Colonic mucosa (tissue), 4 donors: Measurements from ENCODE around the gene RIPK4. TPM values are rescaled to one million over a fixed set of nuclear protein-coding genes. Genes with fewer than 3 reads are reported as not detected.

Source experiments
- DNase-seq: peaks from one replicate; pipeline ENCODE4 v3.0.0-alpha.2; 2020
- H3K27ac ChIP-seq: fragments of 200-600 bp; one replicate; pipeline ENCODE4 v1.8.0; 2021
- H3K27me3 ChIP-seq: fragments of 200-600 bp; one replicate; pipeline ENCODE4 v1.8.0; 2021
- H3K36me3 ChIP-seq: fragments of 200-600 bp; one replicate; pipeline ENCODE4 v1.8.0; 2021
- H3K4me1 ChIP-seq: fragments of 200-600 bp; one replicate; pipeline ENCODE4 v1.8.0; 2021; ENCODE audit warnings: mild to moderate bottlenecking
- H3K4me3 ChIP-seq: fragments of 200-600 bp; one replicate; pipeline ENCODE4 v1.8.0; 2021
- H3K9ac ChIP-seq, 2 donors: one replicate each; pipeline ENCODE4 v1.7.0; 2013; ENCODE audit warnings: control low read depth in 2 of 2, low read depth in 2 of 2, low read length in 2 of 2
- H3K9me3 ChIP-seq: fragments of 200-600 bp; one replicate; pipeline ENCODE4 v1.8.0; 2021
- CTCF ChIP-seq: fragments of 200-600 bp; IDR thresholded peaks from one replicate; pipeline ENCODE4 v1.8.0; 2022; ENCODE audit warnings: antibody characterized with exemption, mild to moderate bottlenecking
- intact Hi-C: fragments of 100-400 bp; cut with DNase I; formaldehyde crosslinking; loops from one replicate; pipeline ENCODE4 v1.14.1; 2022
- total RNA-seq, 2 donors: library from RNA; stranded (reverse); fragmentation: NEBNext Ultra II Directional in 1 of 2; extraction: Animal tissue kit (Norgen Biotek cat#: 25700) in 1 of 2; gene quantifications; one replicate each; pipeline ENCODE4 v1.2.1, GENCODE V29; 2021
- donor health status: healthy.
- donor health status: DM: no; HTN: no; CAD: no.
- donor health status: DM: no; HTN: no; CAD: no.

RIPK4 gene
- total RNA-seq, 2 donors from 2014 or later: 10.1 to 10.5 TPM

GRCh38 chr21:41809891-41810596 is 43.2 kb upstream of the RIPK4 start:
- H3K27ac ChIP-seq: no peak overlapping the region
- no peak for TF ChIP-seq CTCF
- intact Hi-C loops: no loop called here
- no peaks in the 10 kb centered on the region for H3K4me1 ChIP-seq
- peaks cover 1% of the 10 kb centered on the region for H3K36me3 ChIP-seq
- no peaks in the 10 kb centered on the region for H3K27me3 ChIP-seq
- no peak for DNase-seq
- H3K9ac ChIP-seq: no peak overlapping the region
- H3K4me3 ChIP-seq: no peak overlapping the region
- H3K9me3 ChIP-seq: no peaks in the 10 kb centered on the region

- Histone ChIP-seq H3K9me3 (no peaks in the 10 kb centered on the region), H3K27ac (no peak overlapping the region), H3K4me3 (no peak overlapping the region), H3K27me3 (no peaks in the 10 kb centered on the region), H3K9ac (no peak overlapping the region), H3K4me1 (no peaks in the 10 kb centered on the region), H3K36me3 (no peaks in the 10 kb centered on the region)
- no peak for TF ChIP-seq CTCF
- intact Hi-C loops: no loop called here
- no peak for DNase-seq
These were observed 42.0 kb upstream of the RIPK4 start for GRCh38 chr21:41808846-41809245.

- no peak for DNase-seq
- Histone ChIP-seq H3K4me3 (no peak overlapping the region), H3K9ac (no peak overlapping the region), H3K9me3 (no peaks in the 10 kb centered on the region), H3K4me1 (no peaks in the 10 kb centered on the region), H3K36me3 (no peaks in the 10 kb centered on the region), H3K27ac (no peak overlapping the region), H3K27me3 (no peaks in the 10 kb centered on the region)
- TF ChIP-seq CTCF: no peak
- intact Hi-C loops: no loop called here
These were observed 41.2 kb upstream of the RIPK4 start for GRCh38 chr21:41808094-41808493.

GRCh38 chr21:41806773-41807172 is 39.9 kb upstream of the RIPK4 start:
- no peak for DNase-seq
- H3K27me3 ChIP-seq: no peaks in the 10 kb centered on the region
- intact Hi-C loops: no loop called here
- H3K9ac ChIP-seq: no peak overlapping the region
- no peaks in the 10 kb centered on the region for H3K36me3 ChIP-seq
- TF ChIP-seq CTCF: no peak
- H3K9me3 ChIP-seq: no peaks in the 10 kb centered on the region
- H3K4me1 ChIP-seq: no peaks in the 10 kb centered on the region
- no peak overlapping the region for H3K27ac ChIP-seq
- no peak overlapping the region for H3K4me3 ChIP-seq

- no peaks in the 10 kb centered on the region for H3K27me3 ChIP-seq
- TF ChIP-seq CTCF: no peak
- no peak for DNase-seq
- H3K9me3 ChIP-seq: no peaks in the 10 kb centered on the region
- intact Hi-C loops: no loop called here
- H3K4me1 ChIP-seq: no peaks in the 10 kb centered on the region
- H3K27ac ChIP-seq: no peak overlapping the region
- no peak overlapping the region for H3K9ac ChIP-seq
- H3K36me3 ChIP-seq: no peaks in the 10 kb centered on the region
- H3K4me3 ChIP-seq: no peak overlapping the region
These were observed 38.8 kb upstream of the RIPK4 start for GRCh38 chr21:41805643-41806042.
